ENCODE measurements around the gene KCNA5.

KCNA5 gene

DNA sequence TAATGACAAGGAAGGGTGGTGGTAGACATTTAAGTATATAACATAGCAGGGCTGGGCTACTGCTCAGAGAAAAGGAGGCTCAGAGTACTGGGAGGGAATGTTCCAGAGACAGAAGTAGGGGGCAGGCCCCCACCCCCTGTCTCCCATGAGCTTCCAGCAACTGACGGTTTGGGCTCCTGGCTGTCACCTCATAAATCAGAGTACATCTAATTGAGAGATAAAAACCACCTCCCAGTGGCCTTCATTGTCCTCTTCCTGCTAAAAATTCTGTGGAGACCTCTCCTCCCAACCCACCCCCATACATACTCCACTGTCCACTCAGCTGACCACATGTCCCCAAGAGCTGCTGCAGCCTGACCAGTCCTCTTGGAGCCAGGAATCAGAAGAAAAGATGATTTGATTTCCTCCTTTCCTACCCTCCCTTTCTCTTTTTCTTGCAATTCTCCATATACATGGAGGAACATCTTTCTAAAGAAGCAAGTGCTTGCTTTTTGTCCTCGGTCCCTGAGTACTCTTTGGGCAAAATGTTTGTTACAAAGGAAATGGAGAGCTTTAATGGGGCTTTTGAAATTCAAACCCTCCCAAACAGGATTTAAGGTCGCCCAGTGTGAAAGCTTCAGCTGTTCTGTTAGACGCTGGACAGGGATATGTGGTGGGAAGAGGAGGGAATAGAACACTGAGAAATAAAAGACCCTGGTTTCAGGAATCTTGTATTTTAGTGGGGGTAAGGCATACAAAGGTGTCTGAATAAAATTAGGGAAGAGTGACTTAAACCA is 16.4 kb upstream of the KCNA5 start:
- Histone ChIP-seq H3K36me3 (ENCODE audit: control insufficient read depth, insufficient read depth, low read length) (no peaks in the 10 kb centered on the region), H3K4me1 (ENCODE audit: control insufficient read depth, insufficient read depth, low read length) (peaks cover 13% of the 10 kb centered on the region), H3K27ac (ENCODE audit: insufficient read depth, low read depth, low read length, poor library complexity, severe bottlenecking) (peak overlapping the region; percentile 27), H3K4me3 (ENCODE audit: insufficient read depth, low read depth, low read length) (no peak overlapping the region), H3K27me3 (ENCODE audit: control insufficient read depth, insufficient read depth, low read length, poor library complexity, severe bottlenecking) (no peaks in the 10 kb centered on the region), H3K9me3 (ENCODE audit: control insufficient read depth, low read length) (no peaks in the 10 kb centered on the region)
- WGBS, 2 experiments, result 16 to 20% methylated on average over 4 of the region's 4 CpGs

- H3K9me3 ChIP-seq (ENCODE audit: control insufficient read depth, low read length), result no peaks in the 10 kb centered on the region
- peaks cover 13% of the 10 kb centered on the region for H3K4me1 ChIP-seq (ENCODE audit: control insufficient read depth, insufficient read depth, low read length)
- no peak overlapping the region for H3K4me3 ChIP-seq (ENCODE audit: insufficient read depth, low read depth, low read length)
- H3K27ac ChIP-seq (ENCODE audit: insufficient read depth, low read depth, low read length, poor library complexity, severe bottlenecking), result no peak overlapping the region
- no peaks in the 10 kb centered on the region for H3K27me3 ChIP-seq (ENCODE audit: control insufficient read depth, insufficient read depth, low read length, poor library complexity, severe bottlenecking)
- H3K36me3 ChIP-seq (ENCODE audit: control insufficient read depth, insufficient read depth, low read length), result no peaks in the 10 kb centered on the region
Measured at GRCh38 chr12:5030066-5030465, 13.6 kb upstream of the KCNA5 start.

DNA sequence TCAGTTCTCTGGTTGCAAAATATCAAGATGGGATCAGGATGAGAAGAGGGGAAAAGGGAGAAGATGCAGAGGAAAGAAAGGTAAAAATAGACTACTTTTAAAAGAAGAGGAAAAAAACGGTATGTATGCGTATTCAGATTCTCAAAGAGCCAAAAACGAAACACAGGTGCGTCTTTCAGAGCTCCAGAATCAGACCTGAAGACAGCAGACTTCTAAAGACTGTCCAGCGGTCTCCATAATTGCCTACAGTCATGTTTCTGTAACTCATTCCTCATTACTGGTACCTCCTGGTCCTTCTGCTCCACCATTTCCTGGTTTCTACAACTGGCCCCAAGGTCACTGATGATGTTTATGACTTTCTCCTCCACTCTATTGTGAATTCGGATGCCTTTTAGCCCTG is 12.4 kb upstream of the KCNA5 start:
- Histone ChIP-seq H3K27ac (ENCODE audit: insufficient read depth, low read depth, low read length, poor library complexity, severe bottlenecking) (no peak overlapping the region), H3K36me3 (ENCODE audit: control insufficient read depth, insufficient read depth, low read length) (no peaks in the 10 kb centered on the region), H3K27me3 (ENCODE audit: control insufficient read depth, insufficient read depth, low read length, poor library complexity, severe bottlenecking) (no peaks in the 10 kb centered on the region), H3K4me1 (ENCODE audit: control insufficient read depth, insufficient read depth, low read length) (peaks cover 13% of the 10 kb centered on the region), H3K9me3 (ENCODE audit: control insufficient read depth, low read length) (no peaks in the 10 kb centered on the region), H3K4me3 (ENCODE audit: insufficient read depth, low read depth, low read length) (no peak overlapping the region)
- 92 to 94% methylated on average over 6 of the region's 6 CpGs for WGBS, 2 experiments

DNA sequence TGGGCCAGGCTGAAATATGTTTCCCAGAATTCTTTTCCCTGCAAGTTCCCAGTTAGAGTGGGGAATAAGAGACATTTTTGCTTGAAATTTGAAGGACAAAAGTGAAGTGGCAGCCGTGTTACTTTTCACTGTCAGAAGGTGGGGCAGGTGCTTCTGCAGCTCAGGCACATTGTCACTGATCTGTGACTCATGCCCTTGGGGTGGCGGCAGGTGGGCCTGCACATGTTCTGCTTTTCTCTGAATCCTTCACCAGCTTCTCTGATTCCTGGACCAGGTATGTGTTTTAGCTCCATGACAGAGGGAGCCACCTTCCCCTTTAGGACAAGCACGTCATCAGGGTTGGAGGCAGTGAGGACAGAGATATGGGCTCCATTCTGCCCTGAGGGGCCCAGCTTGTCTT is 11.7 kb upstream of the KCNA5 start:
- Histone ChIP-seq H3K27ac (ENCODE audit: insufficient read depth, low read depth, low read length, poor library complexity, severe bottlenecking) (no peak overlapping the region), H3K9me3 (ENCODE audit: control insufficient read depth, low read length) (no peaks in the 10 kb centered on the region), H3K4me3 (ENCODE audit: insufficient read depth, low read depth, low read length) (no peak overlapping the region), H3K4me1 (ENCODE audit: control insufficient read depth, insufficient read depth, low read length) (peaks cover 11% of the 10 kb centered on the region), H3K36me3 (ENCODE audit: control insufficient read depth, insufficient read depth, low read length) (no peaks in the 10 kb centered on the region), H3K27me3 (ENCODE audit: control insufficient read depth, insufficient read depth, low read length, poor library complexity, severe bottlenecking) (no peaks in the 10 kb centered on the region)
- 93 to 99% methylated on average over 3 of the region's 3 CpGs for WGBS, 2 experiments

- no peak overlapping the region for H3K4me3 ChIP-seq (ENCODE audit: insufficient read depth, low read depth, low read length)
- H3K4me1 ChIP-seq (ENCODE audit: control insufficient read depth, insufficient read depth, low read length), result peaks cover 2% of the 10 kb centered on the region
- H3K27ac ChIP-seq (ENCODE audit: insufficient read depth, low read depth, low read length, poor library complexity, severe bottlenecking), result no peak overlapping the region
- no peaks in the 10 kb centered on the region for H3K36me3 ChIP-seq (ENCODE audit: control insufficient read depth, insufficient read depth, low read length)
- no peaks in the 10 kb centered on the region for H3K9me3 ChIP-seq (ENCODE audit: control insufficient read depth, low read length)
- H3K27me3 ChIP-seq (ENCODE audit: control insufficient read depth, insufficient read depth, low read length, poor library complexity, severe bottlenecking), result no peaks in the 10 kb centered on the region
- WGBS, 2 experiments, result 94 to 95% methylated on average over 11 of the region's 11 CpGs
Measured at GRCh38 chr12:5032821-5033220, 10.9 kb upstream of the KCNA5 start.

- WGBS, 2 experiments, result 90 to 100% methylated on average over 1 of the region's 1 CpG
Measured at GRCh38 chr12:5033883-5034282, 9.8 kb upstream of the KCNA5 start.

DNA sequence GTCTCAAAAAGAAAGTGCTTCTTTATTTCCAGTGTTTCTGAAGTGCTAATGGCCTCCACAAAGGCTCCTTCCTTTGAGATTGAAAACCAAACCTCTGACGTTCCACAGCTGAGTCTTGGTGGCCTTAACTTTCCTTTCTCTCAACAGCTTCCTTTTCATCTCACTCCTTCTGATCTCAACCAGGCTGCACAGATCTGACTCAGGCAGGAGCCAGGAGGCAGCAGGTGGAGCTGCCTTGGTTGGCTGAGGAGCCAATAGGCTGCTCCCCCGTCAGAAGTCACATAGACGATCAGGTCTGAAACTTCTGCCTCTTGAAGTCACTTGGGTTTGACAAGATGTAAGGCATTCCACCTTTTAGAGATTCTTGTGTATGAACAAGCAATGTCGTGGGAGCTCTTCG is 9.1 kb upstream of the KCNA5 start:
- Histone ChIP-seq H3K4me3 (ENCODE audit: insufficient read depth, low read depth, low read length) (no peak overlapping the region), H3K4me1 (ENCODE audit: control insufficient read depth, insufficient read depth, low read length) (no peaks in the 10 kb centered on the region), H3K27ac (ENCODE audit: insufficient read depth, low read depth, low read length, poor library complexity, severe bottlenecking) (no peak overlapping the region), H3K27me3 (ENCODE audit: control insufficient read depth, insufficient read depth, low read length, poor library complexity, severe bottlenecking) (no peaks in the 10 kb centered on the region), H3K9me3 (ENCODE audit: control insufficient read depth, low read length) (no peaks in the 10 kb centered on the region), H3K36me3 (ENCODE audit: control insufficient read depth, insufficient read depth, low read length) (no peaks in the 10 kb centered on the region)
- 64 to 79% methylated on average over 3 to 5 of the region's 5 CpGs for WGBS, 2 experiments

More at GRCh38 chr12:5033883-5034282, 9.8 kb upstream of the KCNA5 start:
- no peaks in the 10 kb centered on the region for H3K9me3 ChIP-seq (ENCODE audit: control insufficient read depth, low read length)
- no peaks in the 10 kb centered on the region for H3K36me3 ChIP-seq (ENCODE audit: control insufficient read depth, insufficient read depth, low read length)
- H3K27me3 ChIP-seq (ENCODE audit: control insufficient read depth, insufficient read depth, low read length, poor library complexity, severe bottlenecking), result no peaks in the 10 kb centered on the region
- no peak overlapping the region for H3K27ac ChIP-seq (ENCODE audit: insufficient read depth, low read depth, low read length, poor library complexity, severe bottlenecking)
- H3K4me1 ChIP-seq (ENCODE audit: control insufficient read depth, insufficient read depth, low read length), result no peaks in the 10 kb centered on the region
- H3K4me3 ChIP-seq (ENCODE audit: insufficient read depth, low read depth, low read length), result no peak overlapping the region

DNA sequence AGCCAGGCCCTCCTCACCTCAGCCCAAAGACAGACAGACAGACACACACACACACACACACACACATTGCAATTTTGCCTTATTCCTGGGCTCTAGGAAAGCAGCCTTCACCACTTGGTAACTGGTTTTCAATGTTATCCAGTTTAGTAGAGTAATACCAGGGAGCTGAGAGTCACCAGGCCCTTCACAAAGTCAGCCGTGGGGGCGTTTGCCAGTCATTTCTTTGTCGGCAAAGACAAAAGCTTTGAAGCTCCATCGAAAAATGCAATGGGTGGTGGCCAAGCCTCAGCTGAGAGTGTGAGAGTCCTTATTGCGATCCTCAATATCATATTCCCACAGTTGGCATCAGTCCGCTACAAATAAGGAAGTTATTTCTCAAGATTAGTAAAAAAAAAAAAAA is 8.1 kb upstream of the KCNA5 start:
- H3K27ac ChIP-seq (ENCODE audit: insufficient read depth, low read depth, low read length, poor library complexity, severe bottlenecking), result no peak overlapping the region
- WGBS, 2 experiments, result 73 to 78% methylated on average over 5 of the region's 6 CpGs
- no peak overlapping the region for H3K4me3 ChIP-seq (ENCODE audit: insufficient read depth, low read depth, low read length)
- no peaks in the 10 kb centered on the region for H3K9me3 ChIP-seq (ENCODE audit: control insufficient read depth, low read length)
- H3K36me3 ChIP-seq (ENCODE audit: control insufficient read depth, insufficient read depth, low read length), result no peaks in the 10 kb centered on the region
- peaks cover 5% of the 10 kb centered on the region for H3K27me3 ChIP-seq (ENCODE audit: control insufficient read depth, insufficient read depth, low read length, poor library complexity, severe bottlenecking)
- H3K4me1 ChIP-seq (ENCODE audit: control insufficient read depth, insufficient read depth, low read length), result no peaks in the 10 kb centered on the region

DNA sequence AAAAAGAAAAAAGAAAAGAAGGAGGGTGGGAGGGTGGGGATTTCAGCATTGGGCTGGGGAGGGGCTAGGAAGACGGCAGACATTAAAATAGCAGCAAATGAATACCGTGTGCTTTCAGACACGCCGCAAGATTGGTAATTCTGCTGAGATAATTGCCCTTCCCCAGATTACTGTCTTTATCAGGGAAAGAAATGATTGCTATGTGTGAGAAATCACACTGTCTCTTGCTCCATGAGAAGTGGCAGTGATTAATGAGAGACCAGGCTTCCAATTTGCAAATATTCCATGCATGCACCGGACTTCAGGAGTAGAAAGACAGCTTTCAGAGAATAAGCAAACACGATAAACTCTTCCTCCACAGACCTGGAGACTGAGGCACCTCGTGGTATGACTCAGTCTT is 7.6 kb upstream of the KCNA5 start:
- WGBS, 2 experiments, result 92 to 94% methylated on average over 7 of the region's 7 CpGs
- Histone ChIP-seq H3K4me3 (ENCODE audit: insufficient read depth, low read depth, low read length) (no peak overlapping the region), H3K36me3 (ENCODE audit: control insufficient read depth, insufficient read depth, low read length) (no peaks in the 10 kb centered on the region), H3K27me3 (ENCODE audit: control insufficient read depth, insufficient read depth, low read length, poor library complexity, severe bottlenecking) (peaks cover 9% of the 10 kb centered on the region), H3K9me3 (ENCODE audit: control insufficient read depth, low read length) (no peaks in the 10 kb centered on the region), H3K4me1 (ENCODE audit: control insufficient read depth, insufficient read depth, low read length) (no peaks in the 10 kb centered on the region), H3K27ac (ENCODE audit: insufficient read depth, low read depth, low read length, poor library complexity, severe bottlenecking) (no peak overlapping the region)

DNA sequence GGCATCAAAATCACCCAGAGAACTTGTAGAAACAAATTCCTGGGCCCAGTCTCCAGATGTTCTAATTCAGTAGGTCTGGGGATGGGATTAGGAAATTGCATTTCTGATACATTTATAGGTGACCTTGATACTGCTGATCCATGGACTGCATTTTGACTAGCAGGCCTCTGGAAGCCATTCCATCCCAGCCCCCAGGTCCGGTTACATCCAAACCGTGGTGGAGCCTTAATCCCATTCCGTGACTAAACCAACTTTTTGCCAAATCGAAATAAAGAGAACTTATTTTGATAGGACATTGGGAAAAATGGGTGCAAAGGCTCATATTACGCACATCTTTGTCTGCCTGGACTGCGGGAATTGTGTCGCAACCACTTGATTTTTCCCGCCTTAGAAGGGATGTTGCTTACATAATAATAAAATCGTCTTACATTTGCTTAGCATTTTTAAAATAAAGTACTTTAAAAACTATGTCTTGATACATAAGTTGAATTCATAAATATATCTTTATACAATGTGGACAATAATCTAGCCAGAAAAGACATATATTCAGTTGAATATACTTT is 5.8 kb upstream of the KCNA5 start:
- H3K27me3 ChIP-seq (ENCODE audit: control insufficient read depth, insufficient read depth, low read length, poor library complexity, severe bottlenecking), result peaks cover 28% of the 10 kb centered on the region
- 90 to 94% methylated on average over 7 to 8 of the region's 9 CpGs for WGBS, 2 experiments
- no peak overlapping the region for H3K4me3 ChIP-seq (ENCODE audit: insufficient read depth, low read depth, low read length)
- no peaks in the 10 kb centered on the region for H3K4me1 ChIP-seq (ENCODE audit: control insufficient read depth, insufficient read depth, low read length)
- no peaks in the 10 kb centered on the region for H3K36me3 ChIP-seq (ENCODE audit: control insufficient read depth, insufficient read depth, low read length)
- H3K9me3 ChIP-seq (ENCODE audit: control insufficient read depth, low read length), result no peaks in the 10 kb centered on the region
- no peak overlapping the region for H3K27ac ChIP-seq (ENCODE audit: insufficient read depth, low read depth, low read length, poor library complexity, severe bottlenecking)

All from ectodermal cell (in vitro differentiated cells).